Upper lobe of left lung (tissue), 6 donors: ENCODE measurements around the gene GAREM2. TPM values are rescaled to one million over a fixed set of nuclear protein-coding genes. Genes with fewer than 3 reads are reported as not detected.

Source experiments
- ATAC-seq, 2 donors: fragments of 200-7000 bp; cut with Tn5 transposase; one replicate each; pipeline ENCODE4 v1.9.1; 2022; ENCODE audit warnings: mild to moderate bottlenecking in 2 of 2, moderate library complexity in 2 of 2; ENCODE audit not compliant: low FRiP score in 2 of 2
- DNase-seq, 2 donors: peaks; one replicate each; pipeline ENCODE4 v3.0.0-alpha.2; 2019 to 2020
- H3K27ac ChIP-seq, 4 donors: fragments of 200-600 bp; sonication (generic); one replicate each; pipeline ENCODE4 v1.5.1; 2016 to 2019
- H3K27me3 ChIP-seq, 4 donors: fragments of 200-600 bp; sonication (generic); one replicate each; pipeline ENCODE4 v1.5.1; 2017 to 2019
- H3K36me3 ChIP-seq, 4 donors: fragments of 200-600 bp; sonication (generic); one replicate each; pipeline ENCODE4 v1.5.1; 2016 to 2019
- H3K4me1 ChIP-seq, 4 donors: fragments of 200-600 bp; sonication (generic); one replicate each; pipeline ENCODE4 v1.5.1; 2018 to 2019
- H3K4me3 ChIP-seq, 4 donors: fragments of 200-600 bp; sonication (generic); one replicate each; pipeline ENCODE4 v1.5.1; 2017 to 2019; ENCODE audit warnings: mild to moderate bottlenecking in 2 of 4, moderate library complexity in 1 of 4
- H3K9me3 ChIP-seq, 4 donors: fragments of 200-600 bp; sonication (generic); one replicate each; pipeline ENCODE4 v1.5.1; 2018 to 2019
- CTCF ChIP-seq, 6 experiments: fragments of 450-650 bp in 4 of 6; fragments of 200-600 bp in 2 of 6; sonication (generic) in 2 of 6; IDR thresholded peaks; one replicate each; pipeline ENCODE4 v1.5.1; 2016 to 2019; ENCODE audit warnings: antibody characterized with exemption in 6 of 6
- EP300 ChIP-seq, 4 donors: sonication (generic); formaldehyde crosslinking; IDR thresholded peaks; one replicate each; pipeline ENCODE4 v1.5.1; 2017; ENCODE audit warnings: antibody characterized with exemption in 4 of 4, control low read depth in 2 of 4
- POLR2A ChIP-seq, 4 donors: fragments of 450-650 bp; IDR thresholded peaks; one replicate each; pipeline ENCODE4 v1.5.1; 2016 to 2017; ENCODE audit warnings: antibody characterized with exemption in 4 of 4, mild to moderate bottlenecking in 2 of 4
- POLR2AphosphoS5 ChIP-seq, 2 donors: sonication (generic); formaldehyde crosslinking; IDR thresholded peaks; one replicate each; pipeline ENCODE4 v1.5.1; 2017; ENCODE audit warnings: antibody characterized with exemption in 2 of 2
- WGBS, 2 donors: methylation state at CpG; one replicate each; pipeline ENCODE4 v1.1.5; 2017 to 2018; 5-methylcytosine and 5-hydroxymethylcytosine counted together
- total RNA-seq, 6 donors: library from RNA; depleted of rRNA in 4 of 6; stranded (reverse); fragments of >200 nt in 4 of 6; gene quantifications; one replicate each; pipeline versions ENCODE4 v1.1.0 to v1.2.1, GENCODE V29; 2016 to 2021
- donor health status: DM: no; HTN: no; CAD: no; lungs with moderate emphysema.
- donor health status: DM: no; HTN: yes; CAD: no; lungs with severe emphysema.

Gene GAREM2
- total RNA-seq, 6 donors from 2014 or later: 0.22 to 2.6 (median 0.49) TPM; not detected in 1

GRCh38 chr2:26168785-26169184 lies 4.1 kb upstream of the GAREM2 start:
- TF ChIP-seq POLR2A (IDR thresholded peaks at IDR 0.05) (no peak), CTCF (IDR thresholded peaks at IDR 0.05) (no peak), EP300 (IDR thresholded peaks at IDR 0.05) (no peak), POLR2AphosphoS5 (IDR thresholded peaks at IDR 0.05) (no peak)
- Histone ChIP-seq H3K4me3 (no peak overlapping the region), H3K9me3 (no peaks in the 10 kb centered on the region), H3K27ac (no peak overlapping the region), H3K4me1 (peaks cover 7 to 18% (median 11%) of the 10 kb centered on the region in 4 donors), H3K36me3 (no peaks in the 10 kb centered on the region), H3K27me3 (peaks cover 0 to 23% (median 13%) of the 10 kb centered on the region in 4 donors)
- ATAC-seq: no peak
- peak in 1 of 2 donors; percentile 12 for DNase-seq
- 96 to 98% methylated on average over 4 of the region's 4 CpGs for WGBS, 2 donors

- peaks cover 0 to 27% (median 18%) of the 10 kb centered on the region in 4 donors for H3K27me3 ChIP-seq
- H3K9me3 ChIP-seq: no peaks in the 10 kb centered on the region
- TF ChIP-seq POLR2AphosphoS5 (IDR thresholded peaks at IDR 0.05): no peak
- TF ChIP-seq CTCF (IDR thresholded peaks at IDR 0.05): no peak
- no peak for TF ChIP-seq EP300 (IDR thresholded peaks at IDR 0.05)
- TF ChIP-seq POLR2A (IDR thresholded peaks at IDR 0.05): no peak
- peaks cover 10 to 22% (median 14%) of the 10 kb centered on the region in 4 donors for H3K4me1 ChIP-seq
- ATAC-seq (no peak), DNase-seq (peak in 1 of 2 donors; percentile 16)
- no peak overlapping the region for H3K4me3 ChIP-seq
- WGBS, 2 donors: 91 to 92% methylated on average over 5 of the region's 5 CpGs
- H3K27ac ChIP-seq: no peak overlapping the region
- H3K36me3 ChIP-seq: no peaks in the 10 kb centered on the region
These were observed 3.7 kb upstream of the GAREM2 start for GRCh38 chr2:26169226-26169625.

GRCh38 chr2:26169681-26170414 lies 3.0 kb upstream of the GAREM2 start:
- Histone ChIP-seq H3K4me1 (peaks cover 10 to 24% (median 15%) of the 10 kb centered on the region in 4 donors), H3K36me3 (no peaks in the 10 kb centered on the region), H3K27me3 (peaks cover 0 to 29% (median 20%) of the 10 kb centered on the region in 4 donors), H3K4me3 (no peak overlapping the region), H3K27ac (no peak overlapping the region), H3K9me3 (no peaks in the 10 kb centered on the region)
- no peak for TF ChIP-seq EP300 (IDR thresholded peaks at IDR 0.05)
- no peak for TF ChIP-seq CTCF (IDR thresholded peaks at IDR 0.05)
- no peak for TF ChIP-seq POLR2AphosphoS5 (IDR thresholded peaks at IDR 0.05)
- TF ChIP-seq POLR2A (IDR thresholded peaks at IDR 0.05): no peak
- peak in 1 of 2 donors; percentile 3 for DNase-seq
- WGBS, 2 donors: 78 to 79% methylated on average over 14 of the region's 14 CpGs
- no peak for ATAC-seq

- H3K9me3 ChIP-seq: no peaks in the 10 kb centered on the region
- no peak for TF ChIP-seq CTCF (IDR thresholded peaks at IDR 0.05)
- no peak overlapping the region for H3K4me3 ChIP-seq
- H3K4me1 ChIP-seq: peaks cover 10 to 24% (median 15%) of the 10 kb centered on the region in 4 donors
- no peak for DNase-seq
- WGBS, 2 donors: 87 to 91% methylated on average over 9 of the region's 9 CpGs
- H3K36me3 ChIP-seq: no peaks in the 10 kb centered on the region
- no peak for ATAC-seq
- H3K27ac ChIP-seq: no peak overlapping the region
- H3K27me3 ChIP-seq: peaks cover 0 to 29% (median 20%) of the 10 kb centered on the region in 4 donors
These were observed 2.1 kb upstream of the GAREM2 start for GRCh38 chr2:26170795-26171194.
